Cortex of kidney (tissue), 1 donor: Measurements from ENCODE around the gene ENKUR.

Source experiments
- DNase-seq: peaks from one replicate; lab custom pipeline; 2025; lab: John Stamatoyannopoulos, UW

Gene ENKUR

GRCh38 chr10:24947304-24948097, 68.5 kb downstream of the ENKUR start:
- no peak for DNase-seq

DNA sequence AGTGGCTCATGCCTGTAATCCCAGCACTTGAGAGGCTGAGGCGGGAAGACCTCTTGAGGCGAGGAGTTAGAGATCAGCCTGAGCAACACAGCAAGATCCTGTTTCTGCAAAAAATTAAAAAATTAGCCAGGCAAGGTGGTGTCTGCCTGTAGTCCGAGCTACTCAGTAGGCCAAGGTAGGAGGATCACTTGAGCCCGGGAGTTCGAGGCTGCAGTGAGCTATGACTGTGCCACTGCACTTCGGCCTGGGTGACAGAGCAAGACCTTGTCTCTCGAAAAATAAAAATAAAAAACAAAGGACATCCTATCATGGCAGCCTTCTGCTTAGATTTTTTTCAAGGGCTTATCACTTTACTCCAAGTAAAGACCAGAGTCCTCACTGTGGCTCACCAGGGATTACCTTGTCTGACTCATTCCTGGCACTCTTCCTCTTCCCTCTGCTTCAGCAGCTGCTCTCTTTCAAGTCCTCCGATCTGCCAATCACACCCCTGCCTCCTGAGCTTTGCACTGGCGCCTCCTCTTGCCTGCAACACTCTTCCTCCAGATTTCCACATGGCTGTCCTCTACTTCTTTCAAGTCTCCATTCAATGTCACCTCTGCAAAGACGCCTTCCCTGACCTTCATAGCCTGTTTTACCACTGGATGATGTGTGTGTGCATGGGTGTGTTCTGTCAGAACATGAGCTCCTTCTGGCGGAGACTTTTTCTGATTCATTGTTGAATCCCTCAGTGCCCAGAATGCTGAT, 71.3 kb downstream of the ENKUR start:
- no peak for DNase-seq

GRCh38 chr10:24938525-24938924, 77.4 kb downstream of the ENKUR start:
- no peak for DNase-seq

DNA sequence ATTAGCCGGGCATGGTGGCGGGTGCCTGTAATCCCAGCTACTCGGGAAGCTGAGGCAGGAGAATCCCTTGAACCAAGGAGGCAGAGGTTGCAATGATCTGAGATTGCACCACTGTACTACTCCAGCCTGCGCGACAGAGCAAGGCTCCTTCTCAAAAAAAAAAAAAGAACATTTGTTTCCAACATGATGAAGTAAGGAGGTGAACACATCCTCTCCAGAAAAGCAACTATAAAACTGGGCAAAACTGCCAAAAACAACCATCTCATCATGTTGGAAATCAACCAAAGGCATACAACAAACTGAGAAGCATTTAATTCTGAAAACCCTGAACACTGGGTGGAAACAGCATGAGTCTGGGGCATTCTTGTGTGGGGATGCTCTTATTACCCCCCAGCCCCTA, 77.9 kb downstream of the ENKUR start:
- no peak for DNase-seq

DNA sequence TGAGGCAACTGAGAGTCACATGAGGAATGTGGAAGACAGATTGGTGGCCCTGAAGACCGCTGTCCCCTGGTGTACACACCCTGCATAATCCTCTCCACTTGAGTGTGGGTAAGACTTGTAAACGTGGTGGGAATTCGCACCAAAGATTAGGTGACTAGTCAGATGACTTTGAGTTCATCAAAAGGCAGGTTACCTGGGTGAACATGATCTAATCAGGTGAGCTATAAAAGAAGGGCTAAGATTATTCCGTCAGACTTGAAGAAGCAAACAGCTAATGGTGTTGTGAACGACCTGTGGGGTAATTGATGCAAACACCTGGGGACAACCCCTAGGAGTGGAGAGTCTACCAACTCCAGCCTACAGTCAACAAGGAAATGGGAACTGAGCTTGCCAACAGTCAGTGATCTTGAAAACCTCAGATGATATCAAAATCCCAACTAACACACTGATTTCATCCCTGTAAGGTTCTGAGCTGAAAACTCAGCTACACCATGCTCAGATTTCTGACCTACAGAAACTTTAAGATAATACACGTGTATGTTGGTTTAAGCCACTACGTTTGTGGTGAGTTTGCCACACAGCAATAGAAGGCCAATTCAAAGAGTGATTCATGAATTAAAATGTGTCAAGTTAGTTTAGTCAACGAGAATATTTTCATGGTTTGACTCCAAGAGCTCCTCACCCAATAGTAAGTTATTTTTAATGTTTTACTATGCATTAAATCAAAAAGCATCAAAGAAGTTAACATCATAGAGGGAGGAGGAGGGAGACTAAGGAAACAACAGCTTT, 80.3 kb downstream of the ENKUR start:
- DNase-seq, result no peak
